H1 (cell line): ENCODE results near the gene ESPNL.

Experiments used
- BRCA1 ChIP-seq: IDR thresholded peaks from 2 replicates; pipeline ENCODE4 v1.6.1; 2012; ENCODE audit warnings: low read depth, low read length, improper control_type of control experiment
- CBX5 ChIP-seq: fragments of 300-800, 300-1000 bp; sonication (generic); IDR thresholded peaks from 2 replicates; pipeline ENCODE4 v1.7.1; 2016; ENCODE audit warnings: antibody characterized with exemption, low read length, low read depth
- CREB1 ChIP-seq: IDR thresholded peaks from 2 replicates; pipeline ENCODE4 v1.6.1; 2012; ENCODE audit warnings: inconsistent platforms
- EP300 ChIP-seq, 2 experiments: IDR thresholded peaks; 1 replicate in 1 of 2; 2 replicates in 1 of 2; pipeline ENCODE4 v1.6.1; 2011 to 2012; ENCODE audit warnings: low read depth in 2 of 2, low read length in 2 of 2, mild to moderate bottlenecking in 2 of 2, borderline replicate concordance in 1 of 2, inconsistent platforms in 1 of 2, moderate library complexity in 1 of 2
- EZH2 ChIP-seq: fragments of 200-600 bp; sonication (generic); IDR thresholded peaks from 2 replicates; pipeline ENCODE4 v1.7.1; 2012; ENCODE audit warnings: low read depth, mild to moderate bottlenecking, moderate library complexity, low read length, inconsistent platforms; ENCODE audit not compliant: severe bottlenecking
- JUN ChIP-seq: IDR thresholded peaks from 2 replicates; pipeline ENCODE4 v1.6.1; 2011; ENCODE audit warnings: low read depth, mild to moderate bottlenecking, improper control_type of control experiment, low read length
- JUND ChIP-seq: IDR thresholded peaks from 2 replicates; pipeline ENCODE4 v1.6.1; 2011; ENCODE audit warnings: mild to moderate bottlenecking, improper control_type of control experiment, low read length
- POLR2A ChIP-seq, 2 experiments: IDR thresholded peaks; 1 replicate in 1 of 2; 2 replicates in 1 of 2; pipeline ENCODE4 v1.6.1; 2011; ENCODE audit warnings: low read depth in 2 of 2, low read length in 2 of 2, mild to moderate bottlenecking in 2 of 2; ENCODE audit errors: control extremely low read depth in 1 of 2
- RAD21 ChIP-seq, 2 experiments: IDR thresholded peaks in 1 of 2; conservative IDR thresholded peaks in 1 of 2; 2 replicates each; pipeline ENCODE4 v1.6.1; 2011; ENCODE audit warnings: low read depth in 2 of 2, low read length in 2 of 2, improper control_type of control experiment in 1 of 2, inconsistent platforms in 1 of 2, mild to moderate bottlenecking in 1 of 2, moderate library complexity in 1 of 2
- SRF ChIP-seq: IDR thresholded peaks from 2 replicates; pipeline ENCODE4 v1.6.1; 2011; ENCODE audit warnings: mild to moderate bottlenecking, low read depth, low read length, moderate library complexity
- YY1 ChIP-seq: IDR thresholded peaks from 2 replicates; pipeline ENCODE4 v1.6.1; 2011; ENCODE audit warnings: low read depth, mild to moderate bottlenecking, low read length
- TF ChIP-seq, protein P1 (sequence below), 3 experiments: IDR thresholded peaks; 1 replicate in 2 of 3; 2 replicates in 1 of 3; pipeline versions ENCODE4 v1.5.1 to v1.6.1; 2011; ENCODE audit warnings: low read length in 3 of 3, mild to moderate bottlenecking in 3 of 3, inconsistent platforms in 2 of 3, low read depth in 1 of 3, moderate library complexity in 1 of 3; ENCODE audit not compliant: insufficient read depth in 1 of 3; ENCODE audit errors: control extremely low read depth in 1 of 3

DNA sequence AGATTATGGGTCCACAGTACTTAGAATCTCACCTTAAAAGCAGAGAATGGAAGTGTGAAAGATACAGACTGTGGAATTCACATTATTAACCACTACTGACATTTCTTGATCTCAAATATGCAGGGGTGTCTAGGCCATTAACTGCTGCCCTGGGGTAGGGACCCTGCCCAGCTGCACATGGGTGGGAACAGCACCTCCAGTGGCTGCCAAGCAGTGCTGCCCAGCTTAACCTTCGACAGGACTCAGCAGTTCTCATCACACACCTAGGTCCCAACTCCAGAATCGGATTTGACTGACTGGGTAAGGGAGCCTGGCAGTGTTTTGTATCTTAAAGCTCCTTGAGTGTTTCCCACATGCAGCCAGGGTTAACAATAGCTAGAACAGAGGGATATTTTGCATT is 73.6 kb downstream of the ESPNL start:
- no peak for TF ChIP-seq CREB1
- TF ChIP-seq BRCA1, result no peak
- TF ChIP-seq EZH2, result no peak
- peak; percentile 14 to 32; a peak in 3 of 4 replicates for TF ChIP-seq RAD21 (IDR thresholded peaks at IDR 0.05 in 1 of 2, conservative IDR thresholded peaks at IDR 0.05 in 1 of 2; ENCODE audit: low read depth in 2 of 2, low read length in 2 of 2)
- TF ChIP-seq CBX5, result no peak
- no peak for TF ChIP-seq SRF
- TF ChIP-seq EP300 (IDR thresholded peaks at IDR 0.05; ENCODE audit: borderline replicate concordance in 1 of 2, low read depth in 2 of 2, low read length in 2 of 2), result no peak
- TF ChIP-seq POLR2A (IDR thresholded peaks at IDR 0.05; ENCODE audit: control extremely low read depth in 1 of 2, low read depth in 2 of 2, low read length in 2 of 2), result no peak
- no peak for TF ChIP-seq YY1
- TF ChIP-seq, protein P1, sequence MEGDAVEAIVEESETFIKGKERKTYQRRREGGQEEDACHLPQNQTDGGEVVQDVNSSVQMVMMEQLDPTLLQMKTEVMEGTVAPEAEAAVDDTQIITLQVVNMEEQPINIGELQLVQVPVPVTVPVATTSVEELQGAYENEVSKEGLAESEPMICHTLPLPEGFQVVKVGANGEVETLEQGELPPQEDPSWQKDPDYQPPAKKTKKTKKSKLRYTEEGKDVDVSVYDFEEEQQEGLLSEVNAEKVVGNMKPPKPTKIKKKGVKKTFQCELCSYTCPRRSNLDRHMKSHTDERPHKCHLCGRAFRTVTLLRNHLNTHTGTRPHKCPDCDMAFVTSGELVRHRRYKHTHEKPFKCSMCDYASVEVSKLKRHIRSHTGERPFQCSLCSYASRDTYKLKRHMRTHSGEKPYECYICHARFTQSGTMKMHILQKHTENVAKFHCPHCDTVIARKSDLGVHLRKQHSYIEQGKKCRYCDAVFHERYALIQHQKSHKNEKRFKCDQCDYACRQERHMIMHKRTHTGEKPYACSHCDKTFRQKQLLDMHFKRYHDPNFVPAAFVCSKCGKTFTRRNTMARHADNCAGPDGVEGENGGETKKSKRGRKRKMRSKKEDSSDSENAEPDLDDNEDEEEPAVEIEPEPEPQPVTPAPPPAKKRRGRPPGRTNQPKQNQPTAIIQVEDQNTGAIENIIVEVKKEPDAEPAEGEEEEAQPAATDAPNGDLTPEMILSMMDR (IDR thresholded peaks at IDR 0.05; ENCODE audit: control extremely low read depth in 1 of 3, insufficient read depth in 1 of 3, low read depth in 1 of 3, low read length in 3 of 3), result peak; percentile 42 to 68 (median 63)
- TF ChIP-seq JUND, result no peak
- TF ChIP-seq JUN, result no peak
